HEK293 (cell line): ENCODE data around the gene RGS6.

Experiments used
- CTCF ChIA-PET: fragments of 350-600 bp; formaldehyde crosslinking; extraction: SDS; loops from one replicate; lab custom pipeline; 2021; ENCODE audit warnings: antibody characterized with exemption; lab: Yijun Ruan, JAX
- POLR2A ChIA-PET: fragments of 300-600 bp; formaldehyde crosslinking; extraction: SDS; loops from one replicate; lab custom pipeline; 2020; ENCODE audit warnings: antibody characterized with exemption, inconsistent platforms; lab: Yijun Ruan, JAX
- H3K27ac ChIP-seq: fragments of 200-500 bp; sonication (Bioruptor generic); 2 replicates; pipeline ENCODE4 v1.5.1; 2014; ENCODE audit warnings: low read depth, low read length, control low read depth, inconsistent platforms; ENCODE audit errors: extremely low read depth
- H3K36me3 ChIP-seq, 2 experiments: fragments of 200-500 bp in 1 of 2; sonication (Bioruptor generic) in 1 of 2; 1 replicate in 1 of 2; 2 replicates in 1 of 2; pipeline ENCODE4 v1.5.1; 2014 to 2017; ENCODE audit warnings: inconsistent platforms in 2 of 2, low read length in 2 of 2; ENCODE audit not compliant: control insufficient read depth in 2 of 2, insufficient read depth in 1 of 2
- H3K4me1 ChIP-seq: fragments of 200-500 bp; sonication (Bioruptor generic); 2 replicates; pipeline ENCODE4 v1.5.1; 2014; ENCODE audit warnings: mild to moderate bottlenecking, low read length, inconsistent platforms; ENCODE audit not compliant: control insufficient read depth, insufficient read depth
- H3K4me3 ChIP-seq: 2 replicates; pipeline ENCODE4 v1.5.1; 2011; ENCODE audit warnings: low read depth, mild to moderate bottlenecking, control low read depth, low read length, moderate library complexity
- H3K9me3 ChIP-seq: fragments of 200-500 bp; sonication (Bioruptor generic); 2 replicates; pipeline ENCODE4 v1.5.1; 2014; ENCODE audit warnings: low read depth, low read length, inconsistent platforms; ENCODE audit not compliant: control insufficient read depth, insufficient read depth
- BCL11A ChIP-seq: fragments of 450-650 bp; formaldehyde crosslinking; IDR thresholded peaks from 2 replicates; pipeline ENCODE4 v1.5.1; 2016; ENCODE audit warnings: low read depth, missing biosample characterization, missing genetic modification characterization
- GLIS1 ChIP-seq: fragments of 450-650 bp; formaldehyde crosslinking; IDR thresholded peaks from 2 replicates; pipeline ENCODE4 v1.5.1; 2016; ENCODE audit warnings: missing biosample characterization, missing genetic modification characterization
- GLIS2 ChIP-seq: fragments of 450-650 bp; formaldehyde crosslinking; IDR thresholded peaks from 2 replicates; pipeline ENCODE4 v1.5.1; 2016; ENCODE audit warnings: missing biosample characterization, missing genetic modification characterization
- HOXC10 ChIP-seq: sonication (generic); formaldehyde crosslinking; IDR thresholded peaks from 2 replicates; pipeline ENCODE4 v1.8.1; 2023; ENCODE audit warnings: mild to moderate bottlenecking, missing genetic modification reagents
- HOXD13 ChIP-seq: sonication (generic); formaldehyde crosslinking; IDR thresholded peaks from 2 replicates; pipeline ENCODE4 v1.8.0; 2022; ENCODE audit warnings: missing genetic modification reagents, borderline replicate concordance
- IKZF3 ChIP-seq: fragments of 450-650 bp; IDR thresholded peaks from 2 replicates; pipeline ENCODE4 v1.5.0; 2018; ENCODE audit warnings: missing biosample characterization, mild to moderate bottlenecking, missing genetic modification characterization, moderate library complexity
- INSM2 ChIP-seq: fragments of 450-650 bp; formaldehyde crosslinking; IDR thresholded peaks from 2 replicates; pipeline ENCODE4 v1.5.1; 2016; ENCODE audit warnings: missing biosample characterization, missing genetic modification characterization
- KLF1 ChIP-seq: fragments of 450-650 bp; formaldehyde crosslinking; IDR thresholded peaks from 2 replicates; pipeline ENCODE4 v1.5.1; 2016; ENCODE audit warnings: missing biosample characterization, missing genetic modification characterization
- REPIN1 ChIP-seq: fragments of 450-650 bp; formaldehyde crosslinking; IDR thresholded peaks from 2 replicates; pipeline ENCODE4 v1.5.1; 2017; ENCODE audit warnings: missing biosample characterization, missing genetic modification characterization, low read depth
- WT1 ChIP-seq: fragments of 450-650 bp; formaldehyde crosslinking; IDR thresholded peaks from 2 replicates; pipeline ENCODE4 v1.5.1; 2016; ENCODE audit warnings: missing biosample characterization, missing genetic modification characterization
- ZNF114 ChIP-seq: fragments of 450-650 bp; formaldehyde crosslinking; IDR thresholded peaks from 2 replicates; pipeline ENCODE4 v1.5.0; 2017; ENCODE audit warnings: missing biosample characterization, missing genetic modification characterization
- ZNF133 ChIP-seq: fragments of 450-650 bp; formaldehyde crosslinking; IDR thresholded peaks from 2 replicates; pipeline ENCODE4 v1.5.1; 2016; ENCODE audit warnings: missing biosample characterization, missing genetic modification characterization
- ZNF146 ChIP-seq: fragments of 450-650 bp; formaldehyde crosslinking; IDR thresholded peaks from 2 replicates; pipeline ENCODE4 v1.5.1; 2016; ENCODE audit warnings: missing biosample characterization, missing genetic modification characterization
- ZNF175 ChIP-seq: fragments of 450-650 bp; formaldehyde crosslinking; IDR thresholded peaks from 2 replicates; pipeline ENCODE4 v1.5.1; 2016; ENCODE audit warnings: missing biosample characterization, missing genetic modification characterization
- ZNF211 ChIP-seq: fragments of 450-650 bp; formaldehyde crosslinking; IDR thresholded peaks from 2 replicates; pipeline ENCODE4 v1.5.1; 2016; ENCODE audit warnings: low read depth, missing biosample characterization, missing genetic modification characterization
- ZNF248 ChIP-seq: fragments of 450-650 bp; formaldehyde crosslinking; IDR thresholded peaks from 2 replicates; pipeline ENCODE4 v1.5.1; 2017; ENCODE audit warnings: missing biosample characterization, missing genetic modification characterization
- ZNF354C ChIP-seq: fragments of 450-650 bp; formaldehyde crosslinking; IDR thresholded peaks from 2 replicates; pipeline ENCODE4 v1.5.1; 2016; ENCODE audit warnings: missing biosample characterization, missing genetic modification characterization, low read depth, borderline replicate concordance
- ZNF513 ChIP-seq: fragments of 450-650 bp; IDR thresholded peaks from 2 replicates; pipeline ENCODE4 v1.5.1; 2018; ENCODE audit warnings: missing biosample characterization, missing genetic modification characterization
- ZNF518A ChIP-seq: fragments of 450-650 bp; formaldehyde crosslinking; conservative IDR thresholded peaks from 2 replicates; pipeline ENCODE4 v1.5.1; 2016; ENCODE audit warnings: low read depth, missing biosample characterization, missing genetic modification characterization
- ZNF561 ChIP-seq: fragments of 450-650 bp; IDR thresholded peaks from 2 replicates; pipeline ENCODE4 v1.5.1; 2018; ENCODE audit warnings: missing biosample characterization, missing genetic modification characterization, borderline replicate concordance
- ZNF596 ChIP-seq: fragments of 450-650 bp; IDR thresholded peaks from 2 replicates; pipeline ENCODE4 v1.5.0; 2018; ENCODE audit warnings: missing biosample characterization, mild to moderate bottlenecking, missing genetic modification characterization, moderate library complexity
- ZNF677 ChIP-seq: fragments of 450-650 bp; IDR thresholded peaks from 2 replicates; pipeline ENCODE4 v1.5.0; 2018; ENCODE audit warnings: missing biosample characterization, mild to moderate bottlenecking, missing genetic modification characterization, moderate library complexity
- ZNF837 ChIP-seq: fragments of 450-650 bp; formaldehyde crosslinking; IDR thresholded peaks from 2 replicates; pipeline ENCODE4 v1.5.1; 2016; ENCODE audit warnings: missing biosample characterization, missing genetic modification characterization
- ZSCAN16 ChIP-seq: fragments of 450-650 bp; formaldehyde crosslinking; IDR thresholded peaks from 2 replicates; pipeline ENCODE4 v1.5.1; 2016; ENCODE audit warnings: missing biosample characterization, missing genetic modification characterization
- ZSCAN30 ChIP-seq: fragments of 450-650 bp; IDR thresholded peaks from 2 replicates; pipeline ENCODE4 v1.5.1; 2018; ENCODE audit warnings: missing biosample characterization, mild to moderate bottlenecking, missing genetic modification characterization, moderate library complexity

The RGS6 gene

DNA sequence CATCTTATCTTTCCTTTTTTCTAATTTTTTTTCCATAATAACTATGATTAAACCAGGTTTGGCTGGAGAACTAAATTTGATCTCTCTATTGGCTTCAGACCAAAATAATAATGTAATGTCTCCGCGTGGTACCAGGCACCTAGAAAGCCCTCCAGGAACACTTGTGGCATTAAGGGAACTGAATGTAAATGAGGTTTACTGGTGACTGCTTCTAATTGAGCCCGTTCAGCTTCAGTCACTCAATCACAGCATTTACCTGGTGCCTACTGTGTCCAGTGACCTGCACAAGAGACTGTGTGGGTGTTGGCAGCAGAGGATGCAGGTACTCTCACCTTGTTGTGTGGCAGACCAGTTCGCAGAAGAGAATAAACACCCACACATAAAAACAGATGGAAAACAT lies 659.2 kb downstream of the RGS6 start:
- Histone ChIP-seq H3K36me3 (no peaks in the 10 kb centered on the region), H3K27ac (no peak overlapping the region), H3K9me3 (no peaks in the 10 kb centered on the region), H3K4me1 (no peaks in the 10 kb centered on the region), H3K4me3 (no peak overlapping the region)
- TF ChIP-seq GLIS1 (tag by site-specific recombination) (no peak), ZSCAN30 (tag by site-specific recombination) (no peak), ZNF354C (tag by site-specific recombination) (no peak)
- ChIA-PET POLR2A (no interaction called here), CTCF (no interaction called here)

DNA sequence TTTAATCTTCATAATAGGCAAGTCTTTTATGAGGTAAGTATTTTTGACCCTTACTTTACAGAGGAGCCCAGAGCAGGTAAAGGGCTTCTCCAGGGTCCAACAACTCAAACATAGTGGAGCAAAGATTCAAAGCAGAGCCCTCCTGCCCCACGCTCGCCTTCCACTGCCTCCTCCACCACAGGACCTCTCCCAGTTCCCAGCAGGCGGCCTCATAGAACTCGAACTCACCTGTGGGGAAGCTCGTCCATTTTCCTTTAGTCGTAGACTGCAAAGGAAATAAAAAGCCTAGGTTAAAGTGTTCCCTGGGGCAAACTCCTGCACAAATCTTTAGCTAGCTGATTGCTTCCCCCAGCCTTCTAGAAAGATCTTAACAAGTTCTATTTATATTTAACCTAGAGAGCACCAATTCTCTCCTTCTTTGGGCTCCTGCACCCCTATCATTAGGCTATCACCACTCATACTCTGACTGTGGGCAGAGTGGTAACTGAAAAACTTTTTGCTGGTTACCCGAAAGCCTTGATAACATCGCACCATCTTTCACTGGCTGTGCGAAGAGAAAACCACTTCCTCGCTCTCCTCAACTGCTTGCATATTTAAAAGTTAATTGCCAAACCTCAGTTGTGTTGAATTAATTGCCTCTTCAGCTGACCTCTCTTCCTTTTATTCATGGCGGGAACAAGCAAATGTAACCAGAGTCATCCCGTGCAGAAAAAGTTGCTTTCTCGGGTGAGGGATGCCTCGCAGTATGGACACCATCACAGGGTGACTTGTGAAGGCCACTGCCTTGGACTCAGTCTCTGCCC lies 662.1 kb downstream of the RGS6 start:
- H3K4me3 ChIP-seq = no peak overlapping the region
- CTCF ChIA-PET = no interaction called here
- TF ChIP-seq BCL11A (tag by site-specific recombination) = no peak
- no peak for TF ChIP-seq HOXC10
- no peak for TF ChIP-seq ZNF596
- TF ChIP-seq ZNF837 (tag by site-specific recombination) = no peak
- no peak for TF ChIP-seq KLF1 (tag by site-specific recombination)
- no peak for TF ChIP-seq WT1 (tag by site-specific recombination)
- TF ChIP-seq ZNF513 (tag by site-specific recombination) = no peak
- TF ChIP-seq IKZF3 (tag by site-specific recombination) = no peak
- no peak for TF ChIP-seq ZNF133 (tag by site-specific recombination)
- TF ChIP-seq ZNF561 (tag by site-specific recombination) = no peak
- TF ChIP-seq ZNF175 (tag by site-specific recombination) = no peak
- no peak for TF ChIP-seq HOXD13 (CRISPR knock-in tag)
- TF ChIP-seq REPIN1 (tag by site-specific recombination) = no peak
- no peak for TF ChIP-seq ZNF211
- TF ChIP-seq, all 188 proteins: peak for 0
- Histone ChIP-seq H3K36me3 (no peaks in the 10 kb centered on the region), H3K4me1 (no peaks in the 10 kb centered on the region), H3K27ac (no peak overlapping the region), H3K9me3 (no peaks in the 10 kb centered on the region)
- POLR2A ChIA-PET = no interaction called here

- H3K9me3 ChIP-seq = no peaks in the 10 kb centered on the region
- no peaks in the 10 kb centered on the region for H3K36me3 ChIP-seq
- ChIA-PET CTCF (no interaction called here), POLR2A (no interaction called here)
- H3K4me1 ChIP-seq = no peaks in the 10 kb centered on the region
- H3K4me3 ChIP-seq = no peak overlapping the region
- no peak overlapping the region for H3K27ac ChIP-seq
- no peak for TF ChIP-seq ZSCAN16 (tag by site-specific recombination)
- no peak for TF ChIP-seq ZNF248
- no peak for TF ChIP-seq ZNF518A (tag by site-specific recombination)
- TF ChIP-seq ZNF146 = no peak
- TF ChIP-seq ZNF677 (tag by site-specific recombination) = no peak
- TF ChIP-seq INSM2 = no peak
- TF ChIP-seq ZNF114 (tag by site-specific recombination) = no peak
- no peak for TF ChIP-seq GLIS2 (tag by site-specific recombination)
These were observed 663.1 kb downstream of the RGS6 start for GRCh38 chr14:72595152-72595862.
